HCT116 (cell line): ENCODE measurements around the gene BBX. TPM values are rescaled to one million over a fixed set of nuclear protein-coding genes. Genes with fewer than 3 reads are reported as not detected.

ENCODE experiments used
- ATAC-seq: fragments of 200-7000 bp; cut with Tn5 transposase; 2 replicates; pipeline ENCODE4 v1.9.1; 2020; ENCODE audit warnings: mild to moderate bottlenecking, moderate library complexity
- BruUV-seq: library from RNA; stranded (reverse); fragments of 400-500 nt; replicated peaks from 2 replicates; lab custom pipeline; 2021; lab: Mats Ljungman, UMichigan
- CTCF ChIA-PET: fragments of 300-600 bp; sonication (Branson Sonifier 250); formaldehyde crosslinking; loops from one replicate; lab custom pipeline; 2021; ENCODE audit warnings: antibody characterized with exemption; lab: Charles Lee
- POLR2A ChIA-PET: fragments of 300-600, 350-600 bp; sonication (Branson Sonifier 250); formaldehyde crosslinking; loops from one replicate; lab custom pipeline; 2021; ENCODE audit warnings: antibody characterized with exemption; lab: Charles Lee
- RAD21 ChIA-PET, 2 experiments: fragments of 300-600 bp; sonication (Branson Sonifier 250); formaldehyde crosslinking; loops; one replicate each; lab custom pipeline; 2023; ENCODE audit warnings: low total read pairs in 2 of 2; ENCODE audit not compliant: uncharacterized antibody in 2 of 2, unreplicated experiment in 2 of 2, low non-redundant PET in 1 of 2; lab: Charles Lee
- DNase-seq: peaks from one replicate; pipeline ENCODE4 v3.0.0-alpha.2; 2010; ENCODE audit warnings: low read depth, low spot score
- H2AFZ ChIP-seq: fragments of 200-600 bp; shearing (Covaris generic), sonication (generic); 2 replicates; pipeline ENCODE4 v1.6.1; 2017; ENCODE audit warnings: low read depth, mixed run types, mixed read lengths, antibody characterized with exemption, low read length; ENCODE audit not compliant: poor library complexity, severe bottlenecking
- H3K27ac ChIP-seq: 2 replicates; pipeline ENCODE4 v1.5.1; 2012; ENCODE audit warnings: low read depth, low read length
- H3K27me3 ChIP-seq: fragments of 200-600 bp; sonication (generic); 2 replicates; pipeline ENCODE4 v1.6.1; 2016; ENCODE audit warnings: mixed run types, low read length, mixed read lengths; ENCODE audit not compliant: insufficient read depth
- H3K36me3 ChIP-seq, 2 experiments: fragments of 200-500 bp in 1 of 2; fragments of 200-600 bp in 1 of 2; sonication (Bioruptor generic) in 1 of 2; sonication (generic) in 1 of 2; 2 replicates each; pipeline versions ENCODE4 v1.5.1 to v1.6.1; 2014 to 2016; ENCODE audit warnings: low read length in 2 of 2, inconsistent platforms in 1 of 2, mixed read lengths in 1 of 2, mixed run types in 1 of 2; ENCODE audit not compliant: insufficient read depth in 2 of 2, control insufficient read depth in 1 of 2
- H3K4me1 ChIP-seq, 2 experiments: fragments of 200-600 bp in 1 of 2; sonication (generic) in 1 of 2; 2 replicates each; pipeline versions ENCODE4 v1.5.1 to v1.6.1; 2012 to 2017; ENCODE audit warnings: low read length in 2 of 2, inconsistent platforms in 1 of 2, mild to moderate bottlenecking in 1 of 2, mixed read lengths in 1 of 2, mixed run types in 1 of 2, moderate library complexity in 1 of 2; ENCODE audit not compliant: insufficient read depth in 2 of 2, control insufficient read depth in 1 of 2
- H3K4me2 ChIP-seq: fragments of 200-600 bp; sonication (generic); 2 replicates; pipeline ENCODE4 v1.6.1; 2017; ENCODE audit warnings: mixed run types, low read length, mixed read lengths
- H3K4me3 ChIP-seq, 2 experiments: fragments of 200-600 bp in 1 of 2; sonication (generic) in 1 of 2; replicated peaks in 1 of 2; 2 replicates each; pipeline ENCODE4 v1.5.1; 2011 to 2016; ENCODE audit warnings: low read length in 2 of 2, control low read depth in 1 of 2, low read depth in 1 of 2, mild to moderate bottlenecking in 1 of 2, mixed read lengths in 1 of 2, mixed run types in 1 of 2
- H3K79me2 ChIP-seq: fragments of 200-600 bp; sonication (generic); 2 replicates; pipeline ENCODE4 v1.6.1; 2017; ENCODE audit warnings: mild to moderate bottlenecking, mixed run types, low read length, moderate library complexity, mixed read lengths; ENCODE audit not compliant: insufficient read depth
- H3K9ac ChIP-seq: fragments of 200-600 bp; sonication (generic); 2 replicates; pipeline ENCODE4 v1.6.1; 2016; ENCODE audit warnings: low read length, mixed read lengths
- H3K9me2 ChIP-seq: fragments of 200-600 bp; sonication (generic), shearing (Covaris generic); 2 replicates; pipeline ENCODE4 v1.6.1; 2017; ENCODE audit warnings: mixed run types, mild to moderate bottlenecking, moderate library complexity; ENCODE audit not compliant: insufficient read depth
- H3K9me3 ChIP-seq, 2 experiments: fragments of 200-500 bp in 1 of 2; fragments of 200-600 bp in 1 of 2; sonication (Bioruptor generic) in 1 of 2; sonication (generic) in 1 of 2; 2 replicates each; pipeline ENCODE4 v1.6.1; 2014 to 2017; ENCODE audit warnings: low read length in 2 of 2, mixed read lengths in 2 of 2, inconsistent platforms in 1 of 2, low read depth in 1 of 2, mild to moderate bottlenecking in 1 of 2, mixed run types in 1 of 2, moderate library complexity in 1 of 2; ENCODE audit not compliant: control insufficient read depth in 1 of 2, insufficient read depth in 1 of 2
- H4K20me1 ChIP-seq: fragments of 200-600 bp; sonication (generic), shearing (Covaris generic); 2 replicates; pipeline ENCODE4 v1.6.1; 2017; ENCODE audit warnings: mixed run types, mild to moderate bottlenecking, moderate library complexity; ENCODE audit not compliant: insufficient read depth
- EZH2phosphoT487 ChIP-seq: fragments of 200-600 bp; IDR thresholded peaks from 2 replicates; pipeline ENCODE4 v1.6.1; 2018; ENCODE audit warnings: antibody characterized with exemption, borderline replicate concordance
- POLR2A ChIP-seq: IDR thresholded peaks from 2 replicates; pipeline ENCODE4 v1.7.0; 2011; ENCODE audit warnings: borderline replicate concordance; ENCODE audit not compliant: insufficient read depth, insufficient read length; ENCODE audit errors: extremely low read depth
- POLR2AphosphoS5 ChIP-seq: IDR thresholded peaks from 2 replicates; pipeline ENCODE4 v1.6.1; 2011; ENCODE audit warnings: mild to moderate bottlenecking, low read depth, low read length, moderate library complexity
- SIN3A ChIP-seq: IDR thresholded peaks from 2 replicates; pipeline ENCODE4 v1.6.1; 2012; ENCODE audit warnings: low read depth
- YY1 ChIP-seq: IDR thresholded peaks from 2 replicates; pipeline ENCODE4 v1.6.1; 2011; ENCODE audit warnings: low read length, low read depth, moderate library complexity, mild to moderate bottlenecking; ENCODE audit not compliant: insufficient replicate concordance; ENCODE audit errors: extremely low read depth
- ZFX ChIP-seq: fragments of 450-650 bp; IDR thresholded peaks from 2 replicates; pipeline ENCODE4 v1.6.1; 2017
- ZNF274 ChIP-seq: fragments of 200-500 bp; sonication (Bioruptor generic); IDR thresholded peaks from 2 replicates; pipeline ENCODE4 v1.6.1; 2014; ENCODE audit warnings: mild to moderate bottlenecking, low read depth, low read length, inconsistent platforms
- intact Hi-C: fragments of 100-400 bp; cut with micrococcal nuclease; formaldehyde crosslinking; loops from 2 replicates; pipeline ENCODE4 v1.10.0; 2022
- total RNA-seq: library from RNA; stranded (reverse); gene quantifications from one replicate; pipeline ENCODE4 v1.2.1, GENCODE V29; 2021; ENCODE audit not compliant: unreplicated experiment

Gene BBX
- total RNA-seq, 1 experiment from 2014 or later, result 55.6 TPM

GRCh38 chr3:107524841-107525643 is 2.3 kb downstream of the BBX start:
- peak overlapping the region; percentile 77 for H3K9ac ChIP-seq
- peak overlapping the region; percentile 95 for H3K4me2 ChIP-seq
- H3K9me2 ChIP-seq, result no peaks in the 10 kb centered on the region
- peak; percentile 32 for ATAC-seq
- intact Hi-C loops, result loop anchor here (5.0 kb wide), 1 partner anchor 93 kb away; no protein-coding TSS in a partner anchor
- CTCF ChIA-PET, result interaction anchor here (0.7 to 1.3 kb wide), 3 partner anchors 118 to 288 kb away, joined by 3 to 8 read pairs (median 5); no protein-coding TSS in a partner anchor
- TF ChIP-seq SIN3A (no peak), EZH2phosphoT487 (no peak), ZNF274 (no peak), POLR2AphosphoS5 (peak; percentile 64), POLR2A (no peak), ZFX (peak; percentile 42; the same call in 1 of the 2 replicates), YY1 (peak; percentile 67)
- TF ChIP-seq, all 23 proteins: peak for 3
- DNase-seq, result no peak
- no peak overlapping the region for H2AFZ ChIP-seq
- POLR2A ChIA-PET, result interaction anchor here (0.6 to 1.5 kb wide), 4 partner anchors 8 to 15 kb away, joined by 3 to 5 read pairs (median 4); no protein-coding TSS in a partner anchor
- no TSS peak for BruUV-seq
- peak overlapping the region; percentile 78 to 81 for H3K4me3 ChIP-seq
- peaks cover 52% of the 10 kb centered on the region for H3K79me2 ChIP-seq
- H3K4me1 ChIP-seq, result peaks cover 3 to 13% of the 10 kb centered on the region in 2 experiments; a peak in 2 of 4 replicates
- peak overlapping the region; percentile 86 for H3K27ac ChIP-seq
- H3K27me3 ChIP-seq, result no peaks in the 10 kb centered on the region
- RAD21 ChIA-PET, result interaction anchor here in 1 of 2 experiments (0.7 kb wide), 1 partner anchor 65 kb away, joined by 7 read pairs; no protein-coding TSS in a partner anchor
- H4K20me1 ChIP-seq, result no peaks in the 10 kb centered on the region
- H3K9me3 ChIP-seq, result no peaks in the 10 kb centered on the region
- no peaks in the 10 kb centered on the region for H3K36me3 ChIP-seq
